ENCODE data around the gene ARHGAP26. TPM values are rescaled to one million over a fixed set of nuclear protein-coding genes. Genes with fewer than 3 reads are reported as not detected.

ARHGAP26 gene
- total and polyA plus RNA-seq, 2 experiments from 2014 or later = 9.5 to 16.8 TPM

- no peaks in the 10 kb centered on the region for H3K79me2 ChIP-seq (replicated peaks; ENCODE audit: insufficient read depth)
- no peaks in the 10 kb centered on the region for H3K27me3 ChIP-seq (ENCODE audit: insufficient read depth)
- no peaks in the 10 kb centered on the region for H3K27me3 Mint-ChIP-seq (ENCODE audit: insufficient read depth, low read depth, poor library complexity)
- H3K36me3 ChIP-seq (ENCODE audit: insufficient read depth) = no peaks in the 10 kb centered on the region
- H2AFZ ChIP-seq = no peak overlapping the region
- no peak overlapping the region for H3K27ac Mint-ChIP-seq
- H3K9me2 ChIP-seq (ENCODE audit: insufficient read depth) = no peaks in the 10 kb centered on the region
- H3K4me1 Mint-ChIP-seq = no peaks in the 10 kb centered on the region; the same call in 2 of the 3 replicates
- no peaks in the 10 kb centered on the region for H4K20me1 ChIP-seq (replicated peaks; ENCODE audit: insufficient read depth)
- DNase-seq (ENCODE audit: low spot score) (no peak), ATAC-seq (no peak)
- H3K9me3 Mint-ChIP-seq = no peaks in the 10 kb centered on the region
- H3K4me1 ChIP-seq (ENCODE audit: insufficient read depth) = no peaks in the 10 kb centered on the region
- H3K4me2 ChIP-seq = no peak overlapping the region
- no peak overlapping the region for H3K4me3 Mint-ChIP-seq
- TF ChIP-seq CTCF (conservative IDR thresholded peaks at IDR 0.05; ENCODE audit: low read depth in 2 of 2) (no peak), EZH2 (IDR thresholded peaks at IDR 0.05; ENCODE audit: low read depth, unreplicated experiment) (no peak), EZH2phosphoT487 (IDR thresholded peaks at IDR 0.05; ENCODE audit: unreplicated experiment) (no peak), CREB1 (CRISPR knock-in tag; IDR thresholded peaks at IDR 0.05; ENCODE audit: low read depth) (no peak), ZNF462 (CRISPR knock-in tag; IDR thresholded peaks at IDR 0.05) (no peak)
- H3K4me3 ChIP-seq = no peak overlapping the region
- no peak overlapping the region for H3K27ac ChIP-seq (ENCODE audit: low read depth)
- H3F3A ChIP-seq (replicated peaks; ENCODE audit: low read depth) = no peaks in the 10 kb centered on the region
- no peaks in the 10 kb centered on the region; the same call in 2 of the 3 replicates for H3K36me3 Mint-ChIP-seq (ENCODE audit: low read depth)
Measured at GRCh38 chr5:143180751-143181150, 410.6 kb downstream of the ARHGAP26 start.

Measured in GM23338 (cell line).